HL-60 (cell line): ENCODE measurements around the gene ADAM22.

ENCODE experiments used
- DNase-seq, 2 experiments: peaks; one replicate each; pipeline ENCODE4 v3.0.0-alpha.2; 2010 to 2020; ENCODE audit warnings: low read depth in 1 of 2, low spot score in 1 of 2
- H3K27ac ChIP-seq: fragments of 250-450 bp; sonication (Bioruptor Pico); replicated peaks from 2 replicates; pipeline ENCODE4 v1.5.1; 2020; ENCODE audit warnings: mild to moderate bottlenecking, moderate library complexity
- H3K27me3 ChIP-seq: fragments of 250-450 bp; sonication (Bioruptor Pico); 2 replicates; pipeline ENCODE4 v1.5.1; 2021; ENCODE audit warnings: mild to moderate bottlenecking, moderate library complexity; ENCODE audit not compliant: insufficient read depth, poor library complexity, severe bottlenecking
- H3K4me3 ChIP-seq: replicated peaks from 2 replicates; pipeline ENCODE4 v1.5.1; 2011; ENCODE audit warnings: mild to moderate bottlenecking, control low read depth, low read length; ENCODE audit not compliant: insufficient read depth
- CTCF ChIP-seq: IDR thresholded peaks from one replicate; pipeline ENCODE4 v1.5.1; 2011; ENCODE audit warnings: low read length, control low read depth, inconsistent platforms; ENCODE audit not compliant: insufficient read depth
- GABPA ChIP-seq: IDR thresholded peaks from 2 replicates; pipeline ENCODE4 v1.6.1; 2012; ENCODE audit warnings: low read depth
- POLR2AphosphoS5 ChIP-seq: IDR thresholded peaks from 2 replicates; pipeline ENCODE4 v1.6.1; 2012; ENCODE audit warnings: low read depth
- SPI1 ChIP-seq: IDR thresholded peaks from 2 replicates; pipeline ENCODE4 v1.6.1; 2012; ENCODE audit warnings: low read depth, mild to moderate bottlenecking, borderline replicate concordance
- TF ChIP-seq, protein P1 (sequence below): IDR thresholded peaks from 2 replicates; pipeline ENCODE4 v1.6.1; 2012; ENCODE audit warnings: low read depth; ENCODE audit not compliant: insufficient replicate concordance

Gene ADAM22

DNA sequence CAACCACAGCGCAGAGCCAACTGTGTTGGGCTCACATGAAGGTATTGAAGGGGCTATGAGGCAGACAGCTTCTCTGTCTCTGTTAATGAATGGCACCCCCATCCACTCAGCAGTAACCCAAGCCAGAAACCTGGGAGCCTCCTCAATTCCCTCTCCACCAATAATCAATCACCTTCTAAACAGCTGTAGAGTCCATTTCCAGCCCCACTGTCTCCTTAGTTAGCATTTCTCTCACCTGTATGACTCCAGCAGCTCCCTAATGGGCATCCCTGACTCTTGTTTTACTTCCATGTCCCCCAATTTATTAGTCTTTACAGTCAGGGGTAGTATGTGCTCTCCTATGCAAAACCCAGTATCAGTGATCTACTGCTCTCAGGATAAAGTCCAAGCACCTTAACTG is 278.9 kb downstream of the ADAM22 start:
- no peak for DNase-seq
- TF ChIP-seq CTCF (no peak), POLR2AphosphoS5 (no peak)
- H3K4me3 ChIP-seq = no peak overlapping the region

DNA sequence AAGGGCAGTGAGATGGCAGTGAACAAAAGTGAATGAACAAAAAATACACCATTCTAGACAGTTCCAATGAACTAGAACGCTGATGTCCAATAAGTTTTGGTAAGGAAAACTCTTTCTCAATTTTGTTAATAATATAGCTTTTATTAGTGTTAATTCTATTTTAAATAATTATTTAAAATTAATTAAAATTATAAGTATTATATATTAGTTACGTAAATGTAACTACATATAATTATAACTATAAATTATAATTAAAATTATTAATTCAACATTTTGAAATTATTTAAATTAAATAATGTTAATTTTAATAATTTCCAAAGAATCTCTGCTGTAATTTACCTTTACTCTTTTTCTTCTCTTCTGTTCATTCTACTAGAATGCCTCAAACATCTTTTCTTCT is 280.4 kb downstream of the ADAM22 start:
- no peaks in the 10 kb centered on the region for H3K27me3 ChIP-seq
- DNase-seq = no peak
- no peak overlapping the region for H3K4me3 ChIP-seq
- H3K27ac ChIP-seq = no peak overlapping the region
- TF ChIP-seq GABPA (no peak), SPI1 (no peak), POLR2AphosphoS5 (no peak)

More for the DNA sequence above, 278.9 kb downstream of the ADAM22 start:
- Histone ChIP-seq H3K27me3 (no peaks in the 10 kb centered on the region), H3K27ac (no peak overlapping the region)

GRCh38 chr7:88215295-88215694 is 281.2 kb downstream of the ADAM22 start:
- TF ChIP-seq POLR2AphosphoS5 (no peak), GABPA (no peak), SPI1 (no peak), CTCF (no peak)
- TF ChIP-seq, protein P1, sequence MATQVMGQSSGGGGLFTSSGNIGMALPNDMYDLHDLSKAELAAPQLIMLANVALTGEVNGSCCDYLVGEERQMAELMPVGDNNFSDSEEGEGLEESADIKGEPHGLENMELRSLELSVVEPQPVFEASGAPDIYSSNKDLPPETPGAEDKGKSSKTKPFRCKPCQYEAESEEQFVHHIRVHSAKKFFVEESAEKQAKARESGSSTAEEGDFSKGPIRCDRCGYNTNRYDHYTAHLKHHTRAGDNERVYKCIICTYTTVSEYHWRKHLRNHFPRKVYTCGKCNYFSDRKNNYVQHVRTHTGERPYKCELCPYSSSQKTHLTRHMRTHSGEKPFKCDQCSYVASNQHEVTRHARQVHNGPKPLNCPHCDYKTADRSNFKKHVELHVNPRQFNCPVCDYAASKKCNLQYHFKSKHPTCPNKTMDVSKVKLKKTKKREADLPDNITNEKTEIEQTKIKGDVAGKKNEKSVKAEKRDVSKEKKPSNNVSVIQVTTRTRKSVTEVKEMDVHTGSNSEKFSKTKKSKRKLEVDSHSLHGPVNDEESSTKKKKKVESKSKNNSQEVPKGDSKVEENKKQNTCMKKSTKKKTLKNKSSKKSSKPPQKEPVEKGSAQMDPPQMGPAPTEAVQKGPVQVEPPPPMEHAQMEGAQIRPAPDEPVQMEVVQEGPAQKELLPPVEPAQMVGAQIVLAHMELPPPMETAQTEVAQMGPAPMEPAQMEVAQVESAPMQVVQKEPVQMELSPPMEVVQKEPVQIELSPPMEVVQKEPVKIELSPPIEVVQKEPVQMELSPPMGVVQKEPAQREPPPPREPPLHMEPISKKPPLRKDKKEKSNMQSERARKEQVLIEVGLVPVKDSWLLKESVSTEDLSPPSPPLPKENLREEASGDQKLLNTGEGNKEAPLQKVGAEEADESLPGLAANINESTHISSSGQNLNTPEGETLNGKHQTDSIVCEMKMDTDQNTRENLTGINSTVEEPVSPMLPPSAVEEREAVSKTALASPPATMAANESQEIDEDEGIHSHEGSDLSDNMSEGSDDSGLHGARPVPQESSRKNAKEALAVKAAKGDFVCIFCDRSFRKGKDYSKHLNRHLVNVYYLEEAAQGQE = no peak
- Histone ChIP-seq H3K27me3 (no peaks in the 10 kb centered on the region), H3K4me3 (no peak overlapping the region), H3K27ac (no peak overlapping the region)
- no peak for DNase-seq

- H3K4me3 ChIP-seq = no peak overlapping the region
These were observed 282.2 kb downstream of the ADAM22 start for GRCh38 chr7:88216276-88216675.

More at GRCh38 chr7:88216276-88216675, 282.2 kb downstream of the ADAM22 start:
- H3K27me3 ChIP-seq = no peaks in the 10 kb centered on the region
- TF ChIP-seq SPI1 = no peak
- no peak for TF ChIP-seq CTCF
- TF ChIP-seq, protein P1 = no peak
- no peak for TF ChIP-seq POLR2AphosphoS5
- TF ChIP-seq GABPA = no peak
- no peak for DNase-seq
- H3K27ac ChIP-seq = no peak overlapping the region
